Naive thymus-derived CD8-positive, alpha-beta T cell (primary cell): Measurements from ENCODE around the gene PDPN. TPM values are rescaled to one million over a fixed set of nuclear protein-coding genes. Genes with fewer than 3 reads are reported as not detected.
"Not testable (repeated sequence)": the region's sequence is repeated elsewhere in the genome, so short reads cannot be mapped to it uniquely, and the experiment has no call there.

Experiments used
- ATAC-seq, 2 donors: fragments of 150-1000 bp; cut with Tn5 transposase in 1 of 2; sonication (Bioruptor Pico), chemical (Tn5 transposase) in 1 of 2; 1 replicate in 1 of 2; 2 replicates in 1 of 2; pipeline ENCODE4 v1.10.0; 2021; ENCODE audit warnings: mild to moderate bottlenecking in 2 of 2, moderate library complexity in 2 of 2
- POLR2A ChIA-PET: fragments of 350-600 bp; sonication (Branson Sonifier 250); formaldehyde crosslinking; loops from one replicate; lab custom pipeline; 2021; ENCODE audit warnings: antibody characterized with exemption; lab: Charles Lee
- DNase-seq, 10 donors: peaks; one replicate each; pipeline versions ENCODE4 v3.0.0 to v3.0.0-alpha.2; 2020 to 2022
- H3K27ac Mint-ChIP-seq, 10 donors: one replicate each; pipeline ENCODE4 v1.8.0; 2020 to 2022; ENCODE audit warnings: mild to moderate bottlenecking in 10 of 10, mixed read lengths in 10 of 10, moderate library complexity in 4 of 10, inconsistent platforms in 1 of 10
- H3K27me3 Mint-ChIP-seq, 5 donors: one replicate each; pipeline ENCODE4 v1.8.0; 2021 to 2022; ENCODE audit warnings: mixed read lengths in 5 of 5
- H3K36me3 Mint-ChIP-seq, 3 donors: one replicate each; pipeline ENCODE4 v1.8.0; 2020 to 2022; ENCODE audit warnings: mixed read lengths in 3 of 3, mild to moderate bottlenecking in 2 of 3, inconsistent platforms in 1 of 3
- H3K4me1 Mint-ChIP-seq, 4 donors: one replicate each; pipeline ENCODE4 v1.8.0; 2021 to 2022; ENCODE audit warnings: mixed read lengths in 4 of 4
- H3K4me3 Mint-ChIP-seq, 10 donors: one replicate each; pipeline ENCODE4 v1.8.0; 2020 to 2022; ENCODE audit warnings: mild to moderate bottlenecking in 10 of 10, mixed read lengths in 10 of 10, moderate library complexity in 6 of 10, inconsistent platforms in 1 of 10
- H3K9me3 Mint-ChIP-seq, 9 donors: one replicate each; pipeline ENCODE4 v1.8.0; 2020 to 2022; ENCODE audit warnings: mixed read lengths in 9 of 9, mild to moderate bottlenecking in 3 of 9, inconsistent platforms in 1 of 9, moderate library complexity in 1 of 9
- polyA plus RNA-seq, 3 donors: library from polyadenylated mRNA; unstranded; fragments of 300-500 nt; fragmentation: Illumina TruSeq; gene quantifications; one replicate each; pipeline ENCODE4 v1.2.3, GENCODE V29; 2021
- total RNA-seq, 8 experiments: library from RNA in 2 of 8; stranded (reverse) in 2 of 8; gene quantifications; one replicate each; pipeline ENCODE4 v1.2.3 and lab custom pipeline; 2021 to 2026

The PDPN gene
- total and polyA plus RNA-seq, 5 experiments from 2014 or later = not detected

DNA sequence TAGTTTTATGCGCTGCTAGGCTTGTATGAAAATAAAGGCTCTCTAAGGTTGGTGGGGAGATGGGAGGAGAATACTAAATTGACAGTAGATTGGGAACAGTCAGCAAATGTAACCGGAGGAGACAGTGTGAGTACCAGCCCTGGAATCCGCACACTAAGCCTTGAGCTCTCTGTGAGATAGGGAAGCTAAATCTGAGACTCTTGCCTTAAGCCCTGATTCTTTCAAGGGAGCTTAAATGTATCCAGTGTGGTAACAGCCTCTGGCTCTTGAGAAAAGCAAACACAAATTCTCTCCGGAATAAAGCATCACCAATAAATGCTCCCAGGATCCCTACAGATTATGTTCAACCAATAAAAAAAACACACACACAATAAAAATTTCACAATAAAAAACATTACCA lies 33.0 kb upstream of the PDPN start:
- Mint-ChIP-seq H3K4me1 (no peaks in the 10 kb centered on the region), H3K9me3 (no peaks in the 10 kb centered on the region), H3K27ac (no peak overlapping the region), H3K27me3 (peaks cover 5 to 27% (median 6%) of the 10 kb centered on the region in 5 donors), H3K4me3 (no peak overlapping the region), H3K36me3 (no peaks in the 10 kb centered on the region)
- no peak for ATAC-seq
- POLR2A ChIA-PET = no interaction called here
- DNase-seq = no peak

DNA sequence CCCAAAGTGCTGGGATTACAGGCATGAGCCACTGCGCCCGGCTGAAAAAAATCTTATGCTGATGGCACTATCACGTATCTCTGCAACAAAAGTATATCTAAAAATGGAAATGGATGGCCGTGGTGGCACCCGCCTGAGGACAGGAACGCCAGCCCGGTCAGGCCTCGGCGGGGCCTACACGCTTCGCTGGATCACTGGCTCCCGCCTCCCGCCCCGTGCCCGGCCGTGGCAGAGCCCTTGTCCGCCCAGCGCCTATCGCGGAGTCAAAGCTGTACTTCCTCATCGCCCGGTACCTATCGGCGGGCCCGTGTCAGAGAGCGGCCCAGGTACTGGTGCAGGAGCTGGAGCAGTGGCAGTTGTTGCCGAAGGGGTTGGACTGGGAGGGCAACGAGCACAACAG lies 28.8 kb upstream of the PDPN start:
- H3K36me3 Mint-ChIP-seq = no peaks in the 10 kb centered on the region
- no peak overlapping the region for H3K4me3 Mint-ChIP-seq
- peaks cover 0 to 2% (median 2%) of the 10 kb centered on the region in 5 donors for H3K27me3 Mint-ChIP-seq
- DNase-seq (no peak), ATAC-seq (no peak)
- no peaks in the 10 kb centered on the region for H3K9me3 Mint-ChIP-seq
- no peak overlapping the region for H3K27ac Mint-ChIP-seq
- no peaks in the 10 kb centered on the region for H3K4me1 Mint-ChIP-seq
- POLR2A ChIA-PET = no interaction called here

DNA sequence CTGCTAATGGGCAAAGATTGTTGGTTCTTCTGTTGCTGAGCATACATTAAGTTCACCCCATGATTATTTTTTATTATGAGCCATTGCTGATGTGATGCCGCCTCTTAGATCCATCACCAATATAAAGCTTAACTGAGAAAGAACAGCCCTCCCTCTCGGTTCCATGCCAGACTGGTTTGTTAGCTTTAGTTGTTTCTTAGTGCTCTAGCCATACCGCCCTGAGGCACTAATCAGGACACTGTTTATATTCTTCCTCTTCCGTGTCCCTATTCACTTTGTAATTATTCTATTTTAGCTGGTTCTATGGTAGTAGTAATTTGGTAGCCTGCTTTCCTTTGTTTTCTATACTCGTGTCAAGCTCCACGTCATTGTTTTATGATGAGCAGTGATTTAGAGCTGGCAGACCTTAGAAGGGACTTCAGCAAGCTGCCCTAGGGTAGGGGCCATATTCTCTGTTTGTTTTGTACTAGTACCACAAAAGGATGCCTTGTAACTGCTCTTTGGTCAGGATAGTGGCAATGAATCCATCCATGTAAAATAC lies 27.3 kb upstream of the PDPN start:
- no peak overlapping the region for H3K4me3 Mint-ChIP-seq
- no peak overlapping the region for H3K27ac Mint-ChIP-seq
- no peaks in the 10 kb centered on the region for H3K9me3 Mint-ChIP-seq
- POLR2A ChIA-PET = interaction anchor here (0.6 kb wide), 1 partner anchor 12 kb away, joined by 3 read pairs; no protein-coding TSS in a partner anchor
- no peaks in the 10 kb centered on the region for H3K4me1 Mint-ChIP-seq
- no peaks in the 10 kb centered on the region for H3K36me3 Mint-ChIP-seq
- DNase-seq (no peak), ATAC-seq (no peak)
- peaks cover 0 to 12% (median 2%) of the 10 kb centered on the region in 5 donors for H3K27me3 Mint-ChIP-seq

DNA sequence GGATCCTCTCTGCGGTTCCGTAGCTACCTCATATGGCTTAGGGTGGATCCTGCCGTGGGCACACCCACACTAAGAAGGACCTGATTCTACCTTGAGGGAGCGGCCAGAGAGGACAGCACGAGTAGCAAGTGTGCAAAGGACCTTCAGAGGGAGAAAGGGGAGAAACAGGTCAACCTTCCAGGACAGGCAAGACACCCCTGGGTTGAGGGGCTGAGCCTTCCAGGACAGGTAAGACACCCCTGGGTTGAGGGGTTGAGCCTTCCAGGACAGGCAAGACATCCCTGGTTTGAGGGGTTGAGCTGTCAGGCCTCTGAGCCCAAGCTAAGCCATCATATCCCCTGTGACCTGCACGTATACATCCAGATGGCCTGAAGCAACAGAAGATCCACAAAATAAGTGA lies 23.1 kb upstream of the PDPN start:
- peaks cover 2 to 24% (median 4%) of the 10 kb centered on the region in 5 donors for H3K27me3 Mint-ChIP-seq
- H3K4me1 Mint-ChIP-seq = no peaks in the 10 kb centered on the region
- H3K9me3 Mint-ChIP-seq = no peaks in the 10 kb centered on the region
- H3K27ac Mint-ChIP-seq = no peak overlapping the region
- POLR2A ChIA-PET = no interaction called here
- H3K36me3 Mint-ChIP-seq = no peaks in the 10 kb centered on the region
- no peak overlapping the region for H3K4me3 Mint-ChIP-seq
- DNase-seq (no peak), ATAC-seq (no peak)

DNA sequence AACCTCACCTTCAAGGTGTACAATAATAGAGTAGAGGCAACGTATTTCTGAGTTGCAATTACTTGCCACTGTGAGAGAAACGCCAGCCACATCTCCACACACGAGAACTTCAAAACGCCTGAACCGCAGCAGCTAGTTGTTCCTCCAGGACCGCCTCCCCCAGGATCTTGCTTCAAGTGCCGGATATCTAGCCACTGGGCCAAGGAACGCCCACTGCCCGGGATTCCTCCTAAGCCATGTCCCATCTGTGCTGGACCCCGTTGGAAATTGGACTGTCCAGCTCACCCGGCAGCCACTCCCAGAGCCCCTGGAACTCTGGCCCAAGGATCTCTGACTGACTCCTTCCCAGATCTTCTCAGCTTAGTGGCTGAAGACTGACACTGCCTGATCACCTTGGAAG lies 20.7 kb upstream of the PDPN start:
- H3K27me3 Mint-ChIP-seq = peaks cover 0 to 24% (median 3%) of the 10 kb centered on the region in 5 donors
- H3K36me3 Mint-ChIP-seq, DNase-seq, POLR2A ChIA-PET, ATAC-seq, H3K4me1 Mint-ChIP-seq, H3K27ac Mint-ChIP-seq, H3K9me3 Mint-ChIP-seq, H3K4me3 Mint-ChIP-seq: not testable (repeated sequence)

DNA sequence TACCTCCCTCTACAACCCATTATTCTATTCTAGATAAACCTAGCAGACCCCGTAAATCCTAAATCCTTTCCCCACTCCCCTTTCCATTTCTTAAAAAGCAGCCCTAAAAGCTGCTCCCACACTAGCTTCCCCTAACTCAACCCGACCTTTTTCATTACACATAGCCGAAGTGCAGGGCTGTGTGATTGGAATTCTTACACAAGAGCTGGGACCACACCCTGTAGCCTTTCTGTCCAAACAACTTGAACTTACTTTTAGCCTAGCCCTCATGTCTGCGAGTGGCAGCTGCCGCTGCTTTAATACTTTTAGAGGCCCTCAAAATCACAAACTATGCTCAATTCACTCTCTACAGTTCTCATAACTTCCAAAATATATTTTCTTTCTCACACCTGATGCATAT lies 19.6 kb upstream of the PDPN start:
- Mint-ChIP-seq H3K27ac (no peak overlapping the region), H3K4me1 (no peaks in the 10 kb centered on the region)

DNA sequence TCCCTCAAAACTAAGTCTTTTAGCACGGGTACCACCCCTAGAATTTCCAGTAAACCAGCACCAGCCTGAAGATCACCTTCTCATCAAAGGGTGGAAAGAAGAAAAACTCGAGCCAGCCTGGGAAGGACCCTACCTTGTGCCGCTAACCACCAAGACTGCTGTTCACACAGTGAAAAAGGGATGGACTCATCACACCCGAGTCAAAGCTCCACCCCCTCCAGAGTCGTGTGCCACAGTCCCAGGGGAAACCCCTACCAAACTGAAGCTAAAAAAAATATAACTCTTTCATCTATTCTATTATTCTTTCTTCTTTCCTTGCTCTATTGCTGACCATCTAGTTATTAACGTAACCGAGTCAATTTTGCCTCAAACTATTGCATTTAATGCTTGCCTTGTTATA lies 13.2 kb upstream of the PDPN start:
- H3K4me3 Mint-ChIP-seq, H3K4me1 Mint-ChIP-seq, H3K36me3 Mint-ChIP-seq, H3K27ac Mint-ChIP-seq, H3K9me3 Mint-ChIP-seq, ATAC-seq, POLR2A ChIA-PET, DNase-seq: not testable (repeated sequence)
- peaks cover 4 to 18% (median 8%) of the 10 kb centered on the region in 5 donors for H3K27me3 Mint-ChIP-seq

More for the DNA sequence above, 19.6 kb upstream of the PDPN start:
- ATAC-seq (no peak), DNase-seq (no peak)
- POLR2A ChIA-PET = no interaction called here
- Mint-ChIP-seq H3K4me3 (no peak overlapping the region), H3K9me3 (no peaks in the 10 kb centered on the region), H3K27me3 (peaks cover 0 to 24% (median 3%) of the 10 kb centered on the region in 5 donors), H3K36me3 (no peaks in the 10 kb centered on the region)

DNA sequence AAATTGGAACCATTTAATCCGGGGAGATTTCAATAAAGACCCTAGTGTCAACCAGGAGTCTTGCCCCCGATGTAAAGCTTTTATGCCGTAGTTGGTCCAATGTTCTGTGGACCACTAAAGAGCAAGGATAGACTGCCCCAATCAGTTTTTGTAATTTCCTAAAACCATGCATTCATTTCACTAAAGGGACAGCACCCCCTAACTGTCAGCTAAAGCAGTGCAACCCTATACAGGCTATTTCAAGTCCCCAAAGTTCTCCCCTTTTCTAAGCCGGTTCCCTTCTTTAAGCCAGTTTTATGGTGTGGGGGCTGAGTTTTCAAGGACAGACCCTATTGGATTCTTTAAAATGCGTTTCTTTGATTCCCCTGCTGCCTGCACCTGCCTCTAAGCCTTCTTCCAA lies 12.7 kb upstream of the PDPN start:
- DNase-seq (no peak), ATAC-seq (no peak)
- peaks cover 6 to 19% (median 10%) of the 10 kb centered on the region in 5 donors for H3K27me3 Mint-ChIP-seq
- no peak overlapping the region for H3K27ac Mint-ChIP-seq
- POLR2A ChIA-PET = no interaction called here
- H3K9me3 Mint-ChIP-seq = peaks cover 0 to 1% (median 0%) of the 10 kb centered on the region in 9 donors
- H3K4me1 Mint-ChIP-seq = no peaks in the 10 kb centered on the region
- no peak overlapping the region for H3K4me3 Mint-ChIP-seq
- no peaks in the 10 kb centered on the region for H3K36me3 Mint-ChIP-seq

DNA sequence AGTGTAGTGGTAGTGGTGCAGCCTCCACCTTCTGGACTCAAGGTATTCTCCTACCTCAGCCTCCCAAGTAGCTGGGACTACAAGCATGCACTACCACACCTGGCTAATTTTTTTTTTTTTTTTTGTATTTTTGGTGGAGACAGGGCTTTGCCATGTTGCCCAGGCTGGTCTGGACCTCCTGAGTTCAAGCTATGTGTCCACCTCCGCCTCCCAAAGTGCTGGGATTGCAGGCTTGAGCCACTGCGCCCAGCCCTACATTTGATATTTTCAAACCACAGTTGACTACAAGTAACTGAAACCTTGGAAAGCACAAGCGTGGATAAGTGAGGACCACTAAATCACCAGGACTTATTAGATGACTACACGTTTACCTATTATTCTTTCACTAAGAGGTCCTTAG lies 10.0 kb upstream of the PDPN start:
- peaks cover 0 to 1% (median 0%) of the 10 kb centered on the region in 9 donors for H3K9me3 Mint-ChIP-seq
- POLR2A ChIA-PET = no interaction called here
- ATAC-seq (no peak), DNase-seq (no peak)
- H3K27me3 Mint-ChIP-seq = peaks cover 12 to 41% (median 20%) of the 10 kb centered on the region in 5 donors
- peaks cover 0 to 4% (median 0%) of the 10 kb centered on the region in 3 donors for H3K36me3 Mint-ChIP-seq
- no peak overlapping the region for H3K27ac Mint-ChIP-seq
- no peak overlapping the region for H3K4me3 Mint-ChIP-seq
- H3K4me1 Mint-ChIP-seq = no peaks in the 10 kb centered on the region

DNA sequence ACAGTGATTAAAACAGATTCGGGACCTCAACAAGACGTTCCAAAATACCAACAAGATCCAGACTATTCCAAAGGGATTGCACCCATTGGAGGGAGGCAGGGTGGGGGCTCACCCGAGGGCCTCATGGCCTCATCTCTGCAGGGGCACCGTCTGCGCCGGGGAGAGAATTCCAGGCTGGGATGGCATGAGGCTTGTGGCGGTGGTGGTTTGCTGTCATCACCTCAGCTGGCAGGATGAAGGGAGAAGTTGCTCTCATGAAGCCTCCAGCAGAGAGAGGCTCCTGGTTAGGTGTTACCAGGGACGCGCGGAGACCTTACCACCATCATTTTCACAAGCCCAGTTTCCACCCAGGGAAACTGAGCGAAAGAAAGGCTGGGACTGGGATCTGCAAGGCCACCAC lies 6.7 kb upstream of the PDPN start:
- DNase-seq = no peak
- peaks cover 26 to 60% (median 43%) of the 10 kb centered on the region in 5 donors for H3K27me3 Mint-ChIP-seq
- no peak overlapping the region for H3K4me3 Mint-ChIP-seq
- no peak overlapping the region for H3K27ac Mint-ChIP-seq
- no peaks in the 10 kb centered on the region for H3K4me1 Mint-ChIP-seq
- H3K9me3 Mint-ChIP-seq = peaks cover 0 to 1% (median 0%) of the 10 kb centered on the region in 9 donors
- ATAC-seq = no peak
- POLR2A ChIA-PET = no interaction called here
- peaks cover 0 to 4% (median 0%) of the 10 kb centered on the region in 3 donors for H3K36me3 Mint-ChIP-seq

DNA sequence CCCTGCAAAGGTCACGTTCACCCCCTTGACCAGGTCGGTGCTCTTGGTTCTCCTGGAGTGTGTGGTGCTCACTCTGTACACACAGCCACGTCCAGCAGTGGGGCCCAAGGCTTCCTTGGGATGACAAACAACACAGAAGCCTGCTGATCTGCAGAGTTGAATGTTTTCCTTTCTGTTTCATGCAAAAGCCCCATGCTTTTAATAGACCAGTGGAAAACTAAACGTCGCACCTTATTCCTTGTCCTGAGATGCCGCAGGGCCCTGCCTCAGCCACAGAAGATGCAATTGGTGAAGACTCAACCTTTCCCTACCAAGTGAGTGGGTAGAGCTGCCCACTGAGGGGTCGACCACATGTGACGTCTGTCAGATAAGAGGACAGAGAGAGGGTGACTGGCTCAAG lies 5.8 kb upstream of the PDPN start:
- Mint-ChIP-seq H3K27ac (no peak overlapping the region), H3K4me1 (no peaks in the 10 kb centered on the region), H3K9me3 (peaks cover 0 to 3% (median 0%) of the 10 kb centered on the region in 9 donors), H3K27me3 (peaks cover 30 to 62% (median 52%) of the 10 kb centered on the region in 5 donors), H3K36me3 (peaks cover 0 to 7% (median 0%) of the 10 kb centered on the region in 3 donors), H3K4me3 (no peak overlapping the region)
- POLR2A ChIA-PET = no interaction called here
- DNase-seq (no peak), ATAC-seq (no peak)

DNA sequence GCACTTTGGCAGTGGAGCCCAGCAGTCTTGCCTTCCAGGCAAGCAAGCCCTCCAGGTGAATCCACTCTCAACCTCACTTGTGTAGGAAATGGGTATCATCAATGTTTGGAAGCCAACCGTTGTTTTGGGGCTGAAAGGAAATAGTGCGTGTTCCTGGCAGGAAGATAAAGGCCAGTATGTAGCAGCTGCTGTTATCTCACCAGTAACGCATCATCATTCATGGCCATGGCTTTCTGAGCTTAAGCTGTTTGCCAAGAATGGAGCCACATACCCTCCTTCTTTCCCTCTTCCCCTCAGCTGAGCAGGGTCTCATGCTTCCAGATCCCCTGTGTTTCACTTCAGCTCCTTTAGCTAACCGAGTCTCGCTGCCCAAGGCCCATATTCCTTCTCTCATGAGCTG lies 2.2 kb upstream of the PDPN start:
- ATAC-seq (no peak), DNase-seq (no peak)
- POLR2A ChIA-PET = no interaction called here
- H3K9me3 Mint-ChIP-seq = peaks cover 0 to 3% (median 0%) of the 10 kb centered on the region in 9 donors
- peaks cover 0 to 7% (median 0%) of the 10 kb centered on the region in 3 donors for H3K36me3 Mint-ChIP-seq
- no peak overlapping the region for H3K27ac Mint-ChIP-seq
- no peak overlapping the region for H3K4me3 Mint-ChIP-seq
- peaks cover 37 to 88% (median 63%) of the 10 kb centered on the region in 5 donors for H3K27me3 Mint-ChIP-seq
- peaks cover 0 to 2% (median 0%) of the 10 kb centered on the region in 4 donors for H3K4me1 Mint-ChIP-seq

DNA sequence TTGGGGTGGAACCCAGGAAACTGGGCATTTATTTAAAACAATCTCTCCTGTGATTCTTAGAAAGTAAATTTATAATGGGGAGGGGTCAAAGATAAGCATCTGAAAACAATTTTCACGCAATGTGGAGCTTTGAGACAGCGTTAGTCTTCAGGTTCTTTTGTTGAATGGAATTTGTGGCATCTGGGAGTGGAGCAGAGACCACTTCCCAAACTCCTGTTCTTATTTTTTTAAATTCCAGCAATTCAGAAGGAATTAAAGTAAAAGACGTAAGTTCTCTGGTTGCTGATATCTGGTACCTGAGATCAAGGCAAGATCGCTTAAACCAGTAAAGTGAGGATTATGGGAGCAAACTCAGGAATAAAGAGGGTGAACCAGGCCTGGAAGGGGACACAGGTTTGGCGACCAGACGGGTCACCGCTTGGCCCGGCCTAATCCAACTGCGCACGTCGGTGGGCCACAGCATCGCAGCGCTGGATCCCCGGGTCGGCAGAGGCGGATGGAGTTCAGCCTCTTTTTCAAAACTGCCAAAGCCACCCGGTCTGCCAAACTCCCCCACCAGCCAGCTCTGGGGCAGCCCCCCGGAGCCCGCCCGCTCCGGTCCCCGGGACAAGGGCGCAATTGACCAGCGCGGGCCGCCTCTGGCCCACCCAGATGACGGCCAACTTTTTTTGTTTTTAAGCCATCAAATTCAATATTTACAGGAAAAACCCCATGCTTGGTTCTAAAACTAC lies 754 bp upstream of the PDPN start:
- DNase-seq (no peak), ATAC-seq (no peak)
- Mint-ChIP-seq H3K36me3 (peaks cover 0 to 3% (median 0%) of the 10 kb centered on the region in 3 donors), H3K9me3 (peaks cover 0 to 3% (median 0%) of the 10 kb centered on the region in 9 donors), H3K27ac (no peak overlapping the region), H3K4me1 (peaks cover 0 to 2% (median 0%) of the 10 kb centered on the region in 4 donors), H3K27me3 (peaks cover 41 to 88% (median 58%) of the 10 kb centered on the region in 5 donors), H3K4me3 (no peak overlapping the region)
- POLR2A ChIA-PET = no interaction called here
